ENCODE data around the gene BRD3. TPM values are rescaled to one million over a fixed set of nuclear protein-coding genes. Genes with fewer than 3 reads are reported as not detected.
"Not testable (repeated sequence)": the region's sequence is repeated elsewhere in the genome, so short reads cannot be mapped to it uniquely, and the experiment has no call there.

The BRD3 gene
- polyA plus RNA-seq = 22.7 TPM
- long read RNA-seq, donor 1 = 0 reads
- long read RNA-seq, donor 2, partial matches to known transcripts = 0 of 1 reads
- long read RNA-seq, donor 2, other reads (novel, unspliced or antisense) = 0 of 1 reads
- long read RNA-seq, donor 3 = 0 reads
- long read RNA-seq, donor 4 = 0 reads
- long read RNA-seq, donor 5, full-length matches to known transcripts = 1 of 1 reads
- long read RNA-seq, donor 5, partial matches to known transcripts = 0 of 1 reads
- long read RNA-seq, donor 5, other reads (novel, unspliced or antisense) = 0 of 1 reads
- long read RNA-seq, donor 6, full-length matches to known transcripts = 1 of 1 reads
- long read RNA-seq, donor 6, partial matches to known transcripts = 0 of 1 reads
- long read RNA-seq, donor 6, other reads (novel, unspliced or antisense) = 0 of 1 reads
- long read RNA-seq, donor 7 = 0 reads
- long read RNA-seq, donor 8, full-length matches to known transcripts = 1 of 1 reads
- long read RNA-seq, donor 8, partial matches to known transcripts = 0 of 1 reads
- long read RNA-seq, donor 8, other reads (novel, unspliced or antisense) = 0 of 1 reads
- long read RNA-seq, donor 9, partial matches to known transcripts = 0 of 1 reads
- long read RNA-seq, donor 9, other reads (novel, unspliced or antisense) = 0 of 1 reads
- long read RNA-seq, donor 10 = 0 reads
- long read RNA-seq, donor 11 = 0 reads

- H3K27me3 ChIP-seq (ENCODE audit: control insufficient read depth, insufficient read depth, low read length) = peaks cover 22% of the 10 kb centered on the region
- peak within 1 kb of the TSS; percentile 86 for H3K27ac ChIP-seq (ENCODE audit: low read length)
- no peaks in the 10 kb centered on the region for H3K9me3 ChIP-seq (ENCODE audit: control insufficient read depth, low read depth, low read length)
- peak within 1 kb of the TSS; percentile 86 for H3K4me3 ChIP-seq (ENCODE audit: low read length)
- H3K36me3 ChIP-seq (ENCODE audit: control insufficient read depth, insufficient read depth, low read length) = no peaks in the 10 kb centered on the region
- peaks cover 14% of the 10 kb centered on the region for H3K4me1 ChIP-seq (ENCODE audit: control insufficient read depth, insufficient read depth, low read length)
- DNase-seq = peak; percentile 90 to 93
- WGBS (ENCODE audit: insufficient coverage, low lambda C conversion rate) = no CpG with 5 or more reads among the region's 131 CpGs
Measured at GRCh38 chr9:134067904-134068743, at the start of gene BRD3. Gene BRD3 (minus strand): TSS chr9:134068026. CDS start chr9:134053477, 14,549 bp downstream.

DNA sequence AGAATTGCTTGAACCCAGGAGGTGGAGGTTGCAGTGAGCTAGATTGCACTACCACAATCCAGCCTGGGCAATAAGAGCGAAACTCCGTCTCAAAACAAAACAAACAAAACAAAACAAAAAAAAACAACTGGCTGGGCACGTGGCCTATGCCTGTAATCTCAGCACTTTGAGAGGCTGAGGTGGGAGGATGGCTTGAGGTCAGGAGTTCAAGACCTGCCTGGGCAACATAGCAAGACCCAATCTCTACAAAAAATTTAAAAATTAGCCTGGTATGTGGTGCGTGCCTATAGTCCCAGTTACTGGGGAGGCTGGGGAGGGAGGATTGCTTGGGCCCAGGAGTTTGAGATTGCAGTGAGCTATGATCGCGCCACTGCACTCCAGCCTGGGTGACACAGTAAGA lies 44.7 kb upstream of the BRD3 start:
- no CpG with 5 or more reads among the region's 6 CpGs for WGBS (ENCODE audit: insufficient coverage, low lambda C conversion rate)

GRCh38 chr9:134111064-134111463 lies 43.2 kb upstream of the BRD3 start:
- no peak for DNase-seq
- Histone ChIP-seq H3K4me1 (ENCODE audit: control insufficient read depth, insufficient read depth, low read length) (no peaks in the 10 kb centered on the region), H3K9me3 (ENCODE audit: control insufficient read depth, low read depth, low read length) (no peaks in the 10 kb centered on the region), H3K27me3 (ENCODE audit: control insufficient read depth, insufficient read depth, low read length) (no peaks in the 10 kb centered on the region), H3K36me3 (ENCODE audit: control insufficient read depth, insufficient read depth, low read length) (no peaks in the 10 kb centered on the region), H3K4me3 (ENCODE audit: low read length) (no peak overlapping the region), H3K27ac (ENCODE audit: low read length) (no peak overlapping the region)
- WGBS (ENCODE audit: insufficient coverage, low lambda C conversion rate) = no CpG with 5 or more reads among the region's 9 CpGs

More for the DNA sequence above, 44.7 kb upstream of the BRD3 start:
- H3K4me1 ChIP-seq (ENCODE audit: control insufficient read depth, insufficient read depth, low read length) = no peaks in the 10 kb centered on the region
- no peaks in the 10 kb centered on the region for H3K9me3 ChIP-seq (ENCODE audit: control insufficient read depth, low read depth, low read length)
- H3K27ac ChIP-seq (ENCODE audit: low read length) = no peak overlapping the region
- no peaks in the 10 kb centered on the region for H3K36me3 ChIP-seq (ENCODE audit: control insufficient read depth, insufficient read depth, low read length)
- H3K27me3 ChIP-seq (ENCODE audit: control insufficient read depth, insufficient read depth, low read length) = no peaks in the 10 kb centered on the region
- no peak overlapping the region for H3K4me3 ChIP-seq (ENCODE audit: low read length)
- no peak for DNase-seq

DNA sequence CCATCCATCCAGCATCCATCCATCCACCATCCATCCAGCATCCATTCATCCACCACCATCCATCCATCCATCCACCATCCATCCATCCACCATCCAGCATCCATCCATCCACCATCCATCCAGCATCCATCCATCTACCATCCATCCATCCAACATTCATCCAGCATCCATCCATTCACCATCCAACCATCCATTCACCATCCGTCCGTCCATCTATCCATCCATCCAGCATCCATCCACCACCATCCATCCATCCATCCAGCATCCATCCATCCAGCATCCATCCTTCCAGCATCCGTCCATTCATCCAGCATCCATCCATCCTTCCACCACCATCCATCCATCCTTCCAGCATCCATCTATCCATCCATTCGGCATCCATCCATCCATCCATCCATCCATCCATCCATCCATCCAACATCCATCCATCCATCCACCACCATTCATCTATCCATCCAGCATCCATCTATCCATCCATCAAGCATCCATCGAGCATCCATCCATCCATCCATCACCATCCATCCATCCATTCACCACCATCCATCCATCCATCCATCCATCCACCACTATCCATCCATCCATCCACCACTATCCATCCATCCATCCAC lies 35.7 kb upstream of the BRD3 start:
- H3K9me3 ChIP-seq (ENCODE audit: control insufficient read depth, low read depth, low read length) = peaks cover 5% of the 10 kb centered on the region
- DNase-seq = no peak
- no peak overlapping the region for H3K27ac ChIP-seq (ENCODE audit: low read length)
- H3K4me1 ChIP-seq (ENCODE audit: control insufficient read depth, insufficient read depth, low read length) = peaks cover 3% of the 10 kb centered on the region
- H3K4me3 ChIP-seq (ENCODE audit: low read length) = no peak overlapping the region
- H3K27me3 ChIP-seq (ENCODE audit: control insufficient read depth, insufficient read depth, low read length) = peaks cover 5% of the 10 kb centered on the region
- 87% methylated on average over 5 of the region's 5 CpGs for WGBS (ENCODE audit: insufficient coverage, low lambda C conversion rate)
- H3K36me3 ChIP-seq (ENCODE audit: control insufficient read depth, insufficient read depth, low read length) = no peaks in the 10 kb centered on the region

GRCh38 chr9:134101623-134102149 lies 33.9 kb upstream of the BRD3 start:
- Histone ChIP-seq H3K9me3 (ENCODE audit: control insufficient read depth, low read depth, low read length) (peaks cover 5% of the 10 kb centered on the region), H3K4me3 (ENCODE audit: low read length) (no peak overlapping the region), H3K27ac (ENCODE audit: low read length) (no peak overlapping the region), H3K4me1 (ENCODE audit: control insufficient read depth, insufficient read depth, low read length) (peaks cover 3% of the 10 kb centered on the region), H3K36me3 (ENCODE audit: control insufficient read depth, insufficient read depth, low read length) (no peaks in the 10 kb centered on the region), H3K27me3 (ENCODE audit: control insufficient read depth, insufficient read depth, low read length) (peaks cover 5% of the 10 kb centered on the region)
- no CpG with 5 or more reads among the region's 11 CpGs for WGBS (ENCODE audit: insufficient coverage, low lambda C conversion rate)
- no peak for DNase-seq

DNA sequence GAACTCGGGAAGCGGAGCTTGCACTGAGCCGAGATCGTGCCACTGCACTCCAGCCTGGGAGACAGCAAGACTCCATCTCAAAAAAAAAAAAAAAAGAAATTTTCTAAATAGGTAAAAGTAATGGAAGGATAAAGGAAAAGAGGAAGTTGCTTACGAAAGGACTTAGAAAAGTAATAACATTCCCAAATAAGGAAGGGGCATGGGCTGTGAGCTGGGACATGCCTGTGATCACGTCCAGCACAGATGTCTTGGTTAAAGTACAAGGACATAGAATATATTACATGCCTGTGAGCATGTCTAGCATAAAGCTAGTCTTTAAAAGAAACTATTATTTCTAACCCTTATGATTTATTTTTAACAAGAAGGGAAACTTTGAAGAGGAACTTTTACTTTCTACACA lies 33.3 kb upstream of the BRD3 start:
- 73% methylated on average over 5 of the region's 6 CpGs for WGBS (ENCODE audit: insufficient coverage, low lambda C conversion rate)
- not testable (repeated sequence) for H3K9me3 ChIP-seq (ENCODE audit: control insufficient read depth, low read depth, low read length); H3K27me3 ChIP-seq (ENCODE audit: control insufficient read depth, insufficient read depth, low read length); H3K4me1 ChIP-seq (ENCODE audit: control insufficient read depth, insufficient read depth, low read length); H3K27ac ChIP-seq (ENCODE audit: low read length); H3K36me3 ChIP-seq (ENCODE audit: control insufficient read depth, insufficient read depth, low read length); H3K4me3 ChIP-seq (ENCODE audit: low read length)
- peak in 1 of 2 donors; percentile 32 for DNase-seq

- Histone ChIP-seq H3K27ac (ENCODE audit: low read length) (no peak overlapping the region), H3K4me3 (ENCODE audit: low read length) (no peak overlapping the region), H3K4me1 (ENCODE audit: control insufficient read depth, insufficient read depth, low read length) (peaks cover 3% of the 10 kb centered on the region), H3K36me3 (ENCODE audit: control insufficient read depth, insufficient read depth, low read length) (no peaks in the 10 kb centered on the region), H3K27me3 (ENCODE audit: control insufficient read depth, insufficient read depth, low read length) (peaks cover 5% of the 10 kb centered on the region), H3K9me3 (ENCODE audit: control insufficient read depth, low read depth, low read length) (peaks cover 5% of the 10 kb centered on the region)
- WGBS (ENCODE audit: insufficient coverage, low lambda C conversion rate) = no CpG with 5 or more reads among the region's 5 CpGs
- no peak for DNase-seq
Measured at GRCh38 chr9:134100040-134100439, 32.2 kb upstream of the BRD3 start.

- Histone ChIP-seq H3K27ac (ENCODE audit: low read length) (no peak overlapping the region), H3K36me3 (ENCODE audit: control insufficient read depth, insufficient read depth, low read length) (no peaks in the 10 kb centered on the region), H3K4me1 (ENCODE audit: control insufficient read depth, insufficient read depth, low read length) (peaks cover 3% of the 10 kb centered on the region), H3K9me3 (ENCODE audit: control insufficient read depth, low read depth, low read length) (peaks cover 5% of the 10 kb centered on the region), H3K27me3 (ENCODE audit: control insufficient read depth, insufficient read depth, low read length) (peaks cover 5% of the 10 kb centered on the region), H3K4me3 (ENCODE audit: low read length) (no peak overlapping the region)
- peak; percentile 10 to 21 for DNase-seq
- 90% methylated on average over 2 of the region's 13 CpGs for WGBS (ENCODE audit: insufficient coverage, low lambda C conversion rate)
Measured at GRCh38 chr9:134099123-134099761, 31.4 kb upstream of the BRD3 start.

DNA sequence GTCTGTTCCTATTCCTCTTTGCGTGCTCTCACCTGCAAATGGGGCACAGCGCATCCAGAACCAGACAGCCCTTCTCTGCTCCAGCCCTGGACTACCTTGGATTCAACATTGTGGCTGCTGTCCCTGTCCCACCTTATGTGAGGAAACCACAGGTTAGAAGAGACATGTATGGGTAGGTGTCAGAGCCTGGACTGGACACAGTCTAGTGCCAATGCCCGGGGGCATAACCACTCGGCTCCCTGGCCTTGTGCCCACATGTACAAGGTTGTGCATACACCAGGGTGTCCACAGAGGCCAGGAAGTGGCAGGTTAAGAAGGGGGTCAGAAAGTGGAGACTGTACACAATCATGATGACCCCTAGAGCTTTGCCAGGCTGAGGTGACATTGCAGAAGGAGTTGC lies 22.1 kb upstream of the BRD3 start:
- no peaks in the 10 kb centered on the region for H3K9me3 ChIP-seq (ENCODE audit: control insufficient read depth, low read depth, low read length)
- H3K4me3 ChIP-seq (ENCODE audit: low read length) = no peak overlapping the region
- H3K27ac ChIP-seq (ENCODE audit: low read length) = no peak overlapping the region
- no CpG with 5 or more reads among the region's 4 CpGs for WGBS (ENCODE audit: insufficient coverage, low lambda C conversion rate)
- H3K4me1 ChIP-seq (ENCODE audit: control insufficient read depth, insufficient read depth, low read length) = no peaks in the 10 kb centered on the region
- H3K27me3 ChIP-seq (ENCODE audit: control insufficient read depth, insufficient read depth, low read length) = no peaks in the 10 kb centered on the region
- no peak for DNase-seq
- no peaks in the 10 kb centered on the region for H3K36me3 ChIP-seq (ENCODE audit: control insufficient read depth, insufficient read depth, low read length)
